A549 (cell line): ENCODE data around the gene NLRP4.
"Not testable (repeated sequence)": the region's sequence is repeated elsewhere in the genome, so short reads cannot be mapped to it uniquely, and the experiment has no call there.

Source experiments
- POLR2A ChIP-seq: IDR thresholded peaks from 2 replicates; pipeline ENCODE4 v1.6.1; 2012; ENCODE audit warnings: mild to moderate bottlenecking, low read length
- RAD21 ChIP-seq, 2 experiments: fragments of >200 bp in 1 of 2; sonication (Bioruptor Twin) in 1 of 2; formaldehyde crosslinking in 1 of 2; IDR thresholded peaks in 1 of 2; conservative IDR thresholded peaks in 1 of 2; 2 replicates in 1 of 2; 3 replicates in 1 of 2; pipeline ENCODE4 v1.6.1; 2012 to 2018; ENCODE audit warnings: inconsistent platforms in 1 of 2
- SREBF2 ChIP-seq: fragments of 450-650 bp; IDR thresholded peaks from 2 replicates; pipeline ENCODE4 v1.6.1; 2014; ENCODE audit warnings: mild to moderate bottlenecking, moderate library complexity
- TF ChIP-seq, protein P1 (sequence below): fragments of >200 bp; sonication (Bioruptor Twin); formaldehyde crosslinking; IDR thresholded peaks from 3 replicates; pipeline ENCODE4 v1.5.1; 2016
- TF ChIP-seq, protein P2 (sequence below): fragments of >200 bp; sonication (Bioruptor Twin); formaldehyde crosslinking; IDR thresholded peaks from 3 replicates; pipeline ENCODE4 v1.6.1; 2016
- TF ChIP-seq, protein P3 (sequence below): fragments of 250-450 bp; sonication (Bioruptor Pico); IDR thresholded peaks from 2 replicates; pipeline ENCODE4 v1.5.0; 2021; ENCODE audit warnings: mild to moderate bottlenecking, moderate library complexity, borderline replicate concordance
- TF ChIP-seq, protein P4 (sequence below): fragments of 200-600 bp; sonication (generic); IDR thresholded peaks from 2 replicates; pipeline ENCODE4 v1.6.1; 2016; ENCODE audit warnings: antibody characterized with exemption, mild to moderate bottlenecking, moderate library complexity
- TF ChIP-seq, protein P5 (sequence below): fragments of 150-350 bp; IDR thresholded peaks from 2 replicates; pipeline ENCODE4 v1.6.1; 2014; ENCODE audit warnings: low read depth, mild to moderate bottlenecking, low read length
- TF ChIP-seq, protein P6 (sequence below): IDR thresholded peaks from 2 replicates; pipeline ENCODE4 v1.6.1; 2012

DNA sequence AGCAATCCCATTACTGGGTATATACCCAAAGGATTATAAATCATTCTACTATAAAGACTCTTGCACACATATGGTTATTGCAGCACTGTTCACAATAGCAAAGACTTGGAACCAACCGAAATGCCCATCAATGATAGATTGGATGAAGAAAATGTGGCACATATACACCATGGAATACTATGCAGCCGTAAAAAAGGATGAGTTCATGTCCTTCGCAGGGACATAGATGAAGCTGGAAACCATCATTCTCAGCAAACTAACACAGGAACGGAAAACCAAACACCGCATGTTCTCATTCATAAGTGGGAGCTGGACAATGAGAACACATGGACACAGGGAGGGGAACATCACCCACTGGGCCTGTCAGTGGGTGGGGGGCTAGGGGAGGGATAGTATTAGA, 92.9 kb downstream of the NLRP4 start:
- TF ChIP-seq, protein P1, sequence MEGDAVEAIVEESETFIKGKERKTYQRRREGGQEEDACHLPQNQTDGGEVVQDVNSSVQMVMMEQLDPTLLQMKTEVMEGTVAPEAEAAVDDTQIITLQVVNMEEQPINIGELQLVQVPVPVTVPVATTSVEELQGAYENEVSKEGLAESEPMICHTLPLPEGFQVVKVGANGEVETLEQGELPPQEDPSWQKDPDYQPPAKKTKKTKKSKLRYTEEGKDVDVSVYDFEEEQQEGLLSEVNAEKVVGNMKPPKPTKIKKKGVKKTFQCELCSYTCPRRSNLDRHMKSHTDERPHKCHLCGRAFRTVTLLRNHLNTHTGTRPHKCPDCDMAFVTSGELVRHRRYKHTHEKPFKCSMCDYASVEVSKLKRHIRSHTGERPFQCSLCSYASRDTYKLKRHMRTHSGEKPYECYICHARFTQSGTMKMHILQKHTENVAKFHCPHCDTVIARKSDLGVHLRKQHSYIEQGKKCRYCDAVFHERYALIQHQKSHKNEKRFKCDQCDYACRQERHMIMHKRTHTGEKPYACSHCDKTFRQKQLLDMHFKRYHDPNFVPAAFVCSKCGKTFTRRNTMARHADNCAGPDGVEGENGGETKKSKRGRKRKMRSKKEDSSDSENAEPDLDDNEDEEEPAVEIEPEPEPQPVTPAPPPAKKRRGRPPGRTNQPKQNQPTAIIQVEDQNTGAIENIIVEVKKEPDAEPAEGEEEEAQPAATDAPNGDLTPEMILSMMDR = not testable (repeated sequence)
- TF ChIP-seq POLR2A; SREBF2; RAD21 (conservative IDR thresholded peaks at IDR 0.05 in 1 of 2, IDR thresholded peaks at IDR 0.05 in 1 of 2): not testable (repeated sequence)
- TF ChIP-seq, protein P2, sequence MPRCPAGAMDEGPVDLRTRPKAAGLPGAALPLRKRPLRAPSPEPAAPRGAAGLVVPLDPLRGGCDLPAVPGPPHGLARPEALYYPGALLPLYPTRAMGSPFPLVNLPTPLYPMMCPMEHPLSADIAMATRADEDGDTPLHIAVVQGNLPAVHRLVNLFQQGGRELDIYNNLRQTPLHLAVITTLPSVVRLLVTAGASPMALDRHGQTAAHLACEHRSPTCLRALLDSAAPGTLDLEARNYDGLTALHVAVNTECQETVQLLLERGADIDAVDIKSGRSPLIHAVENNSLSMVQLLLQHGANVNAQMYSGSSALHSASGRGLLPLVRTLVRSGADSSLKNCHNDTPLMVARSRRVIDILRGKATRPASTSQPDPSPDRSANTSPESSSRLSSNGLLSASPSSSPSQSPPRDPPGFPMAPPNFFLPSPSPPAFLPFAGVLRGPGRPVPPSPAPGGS = not testable (repeated sequence)
- TF ChIP-seq, protein P3, sequence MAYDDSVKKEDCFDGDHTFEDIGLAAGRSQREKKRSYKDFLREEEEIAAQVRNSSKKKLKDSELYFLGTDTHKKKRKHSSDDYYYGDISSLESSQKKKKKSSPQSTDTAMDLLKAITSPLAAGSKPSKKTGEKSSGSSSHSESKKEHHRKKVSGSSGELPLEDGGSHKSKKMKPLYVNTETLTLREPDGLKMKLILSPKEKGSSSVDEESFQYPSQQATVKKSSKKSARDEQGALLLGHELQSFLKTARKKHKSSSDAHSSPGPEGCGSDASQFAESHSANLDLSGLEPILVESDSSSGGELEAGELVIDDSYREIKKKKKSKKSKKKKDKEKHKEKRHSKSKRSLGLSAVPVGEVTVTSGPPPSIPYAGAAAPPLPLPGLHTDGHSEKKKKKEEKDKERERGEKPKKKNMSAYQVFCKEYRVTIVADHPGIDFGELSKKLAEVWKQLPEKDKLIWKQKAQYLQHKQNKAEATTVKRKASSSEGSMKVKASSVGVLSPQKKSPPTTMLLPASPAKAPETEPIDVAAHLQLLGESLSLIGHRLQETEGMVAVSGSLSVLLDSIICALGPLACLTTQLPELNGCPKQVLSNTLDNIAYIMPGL (CRISPR knock-in tag) = not testable (repeated sequence)
- TF ChIP-seq, protein P4, sequence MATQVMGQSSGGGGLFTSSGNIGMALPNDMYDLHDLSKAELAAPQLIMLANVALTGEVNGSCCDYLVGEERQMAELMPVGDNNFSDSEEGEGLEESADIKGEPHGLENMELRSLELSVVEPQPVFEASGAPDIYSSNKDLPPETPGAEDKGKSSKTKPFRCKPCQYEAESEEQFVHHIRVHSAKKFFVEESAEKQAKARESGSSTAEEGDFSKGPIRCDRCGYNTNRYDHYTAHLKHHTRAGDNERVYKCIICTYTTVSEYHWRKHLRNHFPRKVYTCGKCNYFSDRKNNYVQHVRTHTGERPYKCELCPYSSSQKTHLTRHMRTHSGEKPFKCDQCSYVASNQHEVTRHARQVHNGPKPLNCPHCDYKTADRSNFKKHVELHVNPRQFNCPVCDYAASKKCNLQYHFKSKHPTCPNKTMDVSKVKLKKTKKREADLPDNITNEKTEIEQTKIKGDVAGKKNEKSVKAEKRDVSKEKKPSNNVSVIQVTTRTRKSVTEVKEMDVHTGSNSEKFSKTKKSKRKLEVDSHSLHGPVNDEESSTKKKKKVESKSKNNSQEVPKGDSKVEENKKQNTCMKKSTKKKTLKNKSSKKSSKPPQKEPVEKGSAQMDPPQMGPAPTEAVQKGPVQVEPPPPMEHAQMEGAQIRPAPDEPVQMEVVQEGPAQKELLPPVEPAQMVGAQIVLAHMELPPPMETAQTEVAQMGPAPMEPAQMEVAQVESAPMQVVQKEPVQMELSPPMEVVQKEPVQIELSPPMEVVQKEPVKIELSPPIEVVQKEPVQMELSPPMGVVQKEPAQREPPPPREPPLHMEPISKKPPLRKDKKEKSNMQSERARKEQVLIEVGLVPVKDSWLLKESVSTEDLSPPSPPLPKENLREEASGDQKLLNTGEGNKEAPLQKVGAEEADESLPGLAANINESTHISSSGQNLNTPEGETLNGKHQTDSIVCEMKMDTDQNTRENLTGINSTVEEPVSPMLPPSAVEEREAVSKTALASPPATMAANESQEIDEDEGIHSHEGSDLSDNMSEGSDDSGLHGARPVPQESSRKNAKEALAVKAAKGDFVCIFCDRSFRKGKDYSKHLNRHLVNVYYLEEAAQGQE = not testable (repeated sequence)
- TF ChIP-seq, protein P5, sequence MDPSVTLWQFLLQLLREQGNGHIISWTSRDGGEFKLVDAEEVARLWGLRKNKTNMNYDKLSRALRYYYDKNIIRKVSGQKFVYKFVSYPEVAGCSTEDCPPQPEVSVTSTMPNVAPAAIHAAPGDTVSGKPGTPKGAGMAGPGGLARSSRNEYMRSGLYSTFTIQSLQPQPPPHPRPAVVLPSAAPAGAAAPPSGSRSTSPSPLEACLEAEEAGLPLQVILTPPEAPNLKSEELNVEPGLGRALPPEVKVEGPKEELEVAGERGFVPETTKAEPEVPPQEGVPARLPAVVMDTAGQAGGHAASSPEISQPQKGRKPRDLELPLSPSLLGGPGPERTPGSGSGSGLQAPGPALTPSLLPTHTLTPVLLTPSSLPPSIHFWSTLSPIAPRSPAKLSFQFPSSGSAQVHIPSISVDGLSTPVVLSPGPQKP = not testable (repeated sequence)
- TF ChIP-seq, protein P6, sequence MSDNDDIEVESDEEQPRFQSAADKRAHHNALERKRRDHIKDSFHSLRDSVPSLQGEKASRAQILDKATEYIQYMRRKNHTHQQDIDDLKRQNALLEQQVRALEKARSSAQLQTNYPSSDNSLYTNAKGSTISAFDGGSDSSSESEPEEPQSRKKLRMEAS = not testable (repeated sequence)
